Glomerular endothelial cell (primary cell): ENCODE results near the gene CASP10. TPM values are rescaled to one million over a fixed set of nuclear protein-coding genes. Genes with fewer than 3 reads are reported as not detected.
A peak's percentile ranks its signal among the peaks of the same experiment; 100 is the strongest.
"Not testable (repeated sequence)": the region's sequence is repeated elsewhere in the genome, so short reads cannot be mapped to it uniquely, and the experiment has no call there.

Experiments used
- DNase-seq: peaks from one replicate; pipeline ENCODE4 v3.0.0-alpha.2; 2011; ENCODE audit warnings: low read depth, low spot score; ENCODE audit errors: extremely low read depth
- total RNA-seq: library from RNA; depleted of rRNA; stranded (reverse); fragments of >200 nt; gene quantifications from 2 replicates; pipeline ENCODE4 v1.2.3, GENCODE V29; 2015

Gene CASP10, protein sequence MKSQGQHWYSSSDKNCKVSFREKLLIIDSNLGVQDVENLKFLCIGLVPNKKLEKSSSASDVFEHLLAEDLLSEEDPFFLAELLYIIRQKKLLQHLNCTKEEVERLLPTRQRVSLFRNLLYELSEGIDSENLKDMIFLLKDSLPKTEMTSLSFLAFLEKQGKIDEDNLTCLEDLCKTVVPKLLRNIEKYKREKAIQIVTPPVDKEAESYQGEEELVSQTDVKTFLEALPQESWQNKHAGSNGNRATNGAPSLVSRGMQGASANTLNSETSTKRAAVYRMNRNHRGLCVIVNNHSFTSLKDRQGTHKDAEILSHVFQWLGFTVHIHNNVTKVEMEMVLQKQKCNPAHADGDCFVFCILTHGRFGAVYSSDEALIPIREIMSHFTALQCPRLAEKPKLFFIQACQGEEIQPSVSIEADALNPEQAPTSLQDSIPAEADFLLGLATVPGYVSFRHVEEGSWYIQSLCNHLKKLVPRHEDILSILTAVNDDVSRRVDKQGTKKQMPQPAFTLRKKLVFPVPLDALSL
- total RNA-seq, result 32.3 and 42.1 TPM in 2 replicates

DNA sequence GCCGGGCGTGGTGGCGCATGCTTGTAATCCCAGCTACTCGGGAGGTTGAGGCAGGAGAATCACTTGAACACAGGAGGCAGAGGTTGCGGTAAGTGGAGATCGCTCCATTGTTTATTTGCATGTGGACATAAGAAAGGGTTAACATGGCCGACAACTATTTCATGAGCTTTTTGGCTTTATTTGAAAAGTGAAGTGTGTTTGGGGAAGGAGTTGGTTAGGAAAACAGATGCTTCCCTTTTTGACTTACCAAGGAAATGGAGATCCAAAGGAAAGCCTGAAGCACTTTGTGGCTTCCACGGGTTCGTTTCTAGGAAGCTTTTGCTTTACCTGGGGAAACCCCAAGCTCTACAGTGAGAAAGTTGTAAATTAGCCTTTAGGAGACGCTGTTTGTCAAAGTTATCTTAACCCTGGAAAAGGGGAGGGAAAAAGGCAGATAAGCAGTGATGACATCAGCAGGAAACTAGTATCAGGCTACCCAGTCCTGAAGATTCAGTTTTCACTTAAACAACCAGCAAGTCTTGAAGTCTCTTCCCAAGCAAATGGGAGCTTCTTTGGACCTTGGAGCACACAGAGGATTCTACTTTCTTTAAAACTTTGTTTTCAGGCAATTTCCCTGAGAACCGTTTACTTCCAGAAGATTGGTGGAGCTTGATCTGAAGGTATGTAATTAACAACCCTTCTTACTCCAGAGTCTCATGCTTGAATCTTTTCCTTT lies at the start of gene CASP10:
Gene CASP10 (plus strand): TSS at position 492 of the 715 bp plus-strand sequence. CDS start 2,637 bp downstream, outside the sequence.
- DNase-seq, result peak; percentile 88

DNA sequence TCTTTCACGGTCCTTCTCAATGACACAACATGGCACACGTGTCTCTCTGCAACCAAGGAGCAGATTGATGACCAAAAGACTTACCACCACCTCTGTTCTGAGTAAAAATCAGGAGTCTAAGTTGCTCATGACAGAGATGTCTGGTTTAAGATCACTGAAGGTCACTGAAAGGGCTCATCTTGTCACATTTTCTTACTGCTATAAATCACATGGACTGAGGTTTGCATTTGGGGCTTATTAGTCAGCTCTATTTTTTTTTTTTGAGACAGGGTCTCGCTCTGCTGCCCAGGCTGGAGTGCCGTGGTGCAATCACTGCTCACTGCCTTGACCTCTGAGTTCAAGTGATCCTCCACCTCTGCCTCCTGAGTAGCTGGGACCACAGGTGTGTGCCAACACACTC lies 47.6 kb upstream of the CASP10 start:
- no peak for DNase-seq

DNA sequence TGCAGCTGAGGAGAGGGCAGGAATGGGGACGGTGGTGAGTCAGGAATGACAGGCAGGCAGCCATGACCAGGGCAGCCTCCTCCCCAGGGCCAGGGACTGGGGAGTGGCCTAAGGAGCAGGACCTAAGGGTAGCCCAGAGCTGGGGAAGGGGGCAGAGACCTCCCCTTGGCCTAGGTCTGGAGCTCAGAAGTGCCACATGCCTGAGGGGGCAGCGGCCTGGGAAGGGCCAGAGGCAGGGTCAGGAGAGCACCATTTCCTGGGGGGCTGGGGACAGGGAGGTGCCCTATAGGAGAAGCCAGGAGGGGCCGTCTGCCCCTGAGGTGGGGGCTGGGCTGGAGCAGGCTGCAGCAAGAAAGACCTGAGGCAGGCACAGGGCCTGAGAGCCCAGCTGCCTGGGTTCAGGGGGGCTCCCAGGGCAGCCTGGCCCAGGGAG lies 46.0 kb upstream of the CASP10 start:
- no peak for DNase-seq

DNA sequence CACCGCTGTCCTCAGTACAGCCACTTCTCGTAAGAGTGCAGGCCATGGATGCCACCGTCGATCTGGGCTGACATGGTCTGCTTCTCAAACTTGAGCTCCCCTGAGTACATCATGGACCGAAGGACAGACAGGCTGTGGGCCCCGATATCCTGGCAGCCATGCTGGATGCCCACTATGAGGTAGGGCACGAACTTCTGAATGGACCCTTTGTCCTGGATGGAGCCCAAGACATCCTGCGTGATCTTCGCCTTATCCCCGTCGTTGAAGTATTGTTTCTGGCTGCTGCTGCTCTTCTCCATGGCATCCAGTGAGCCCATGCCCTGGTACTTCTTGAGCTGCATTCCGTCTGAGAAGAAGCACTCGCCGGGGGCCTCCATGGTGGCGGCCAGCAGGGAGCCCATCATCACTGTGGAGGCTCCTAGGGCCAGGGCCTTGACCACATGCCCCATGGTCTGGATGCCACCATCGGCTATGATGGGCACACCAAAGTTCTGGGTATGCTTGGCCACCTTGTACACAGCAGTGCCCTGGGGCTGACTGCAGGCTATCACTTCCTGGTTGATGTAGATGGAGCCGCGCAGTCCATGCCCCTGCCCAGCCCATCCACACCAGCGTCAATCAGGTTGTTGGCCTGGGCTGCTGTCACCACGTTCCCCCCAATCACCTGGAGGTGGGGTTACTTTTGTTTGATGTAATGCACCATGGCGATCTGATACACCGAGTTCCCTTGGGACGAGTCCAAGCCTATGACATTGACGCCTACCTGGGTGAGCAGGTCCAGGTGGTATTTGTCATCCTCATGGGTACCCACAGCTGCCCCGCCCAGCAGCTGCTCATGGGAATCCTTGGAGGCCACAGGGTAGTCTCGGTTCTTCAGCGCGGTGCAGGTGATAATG lies 45.2 kb upstream of the CASP10 start:
- no peak for DNase-seq

DNA sequence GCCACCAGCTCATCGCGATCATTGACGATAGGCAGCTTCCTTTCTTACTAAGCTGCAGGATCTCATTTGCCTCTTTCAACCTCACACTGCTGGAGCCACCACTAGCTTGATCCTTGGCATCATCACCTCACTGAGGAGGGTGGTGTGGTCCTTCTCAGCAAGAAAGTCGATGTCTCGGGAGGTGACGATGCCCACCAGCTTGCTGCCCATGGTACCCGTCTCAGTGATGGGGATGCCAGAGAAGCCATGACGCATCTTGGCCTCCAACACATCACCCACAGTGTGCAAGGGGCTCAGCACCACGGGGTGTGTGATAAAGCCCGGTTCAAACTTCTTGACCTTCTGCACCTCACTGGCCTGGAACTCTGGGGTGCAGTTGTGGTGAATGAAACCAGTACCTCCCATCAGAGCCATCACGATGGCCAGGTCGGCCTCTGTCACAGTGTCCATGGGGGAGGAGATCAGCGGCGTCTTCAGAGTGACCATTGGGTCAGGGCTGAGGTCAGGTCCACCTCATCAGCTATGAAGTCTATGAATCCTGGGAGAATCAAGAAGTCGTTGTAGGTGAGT lies 44.5 kb upstream of the CASP10 start:
- DNase-seq, result no peak

DNA sequence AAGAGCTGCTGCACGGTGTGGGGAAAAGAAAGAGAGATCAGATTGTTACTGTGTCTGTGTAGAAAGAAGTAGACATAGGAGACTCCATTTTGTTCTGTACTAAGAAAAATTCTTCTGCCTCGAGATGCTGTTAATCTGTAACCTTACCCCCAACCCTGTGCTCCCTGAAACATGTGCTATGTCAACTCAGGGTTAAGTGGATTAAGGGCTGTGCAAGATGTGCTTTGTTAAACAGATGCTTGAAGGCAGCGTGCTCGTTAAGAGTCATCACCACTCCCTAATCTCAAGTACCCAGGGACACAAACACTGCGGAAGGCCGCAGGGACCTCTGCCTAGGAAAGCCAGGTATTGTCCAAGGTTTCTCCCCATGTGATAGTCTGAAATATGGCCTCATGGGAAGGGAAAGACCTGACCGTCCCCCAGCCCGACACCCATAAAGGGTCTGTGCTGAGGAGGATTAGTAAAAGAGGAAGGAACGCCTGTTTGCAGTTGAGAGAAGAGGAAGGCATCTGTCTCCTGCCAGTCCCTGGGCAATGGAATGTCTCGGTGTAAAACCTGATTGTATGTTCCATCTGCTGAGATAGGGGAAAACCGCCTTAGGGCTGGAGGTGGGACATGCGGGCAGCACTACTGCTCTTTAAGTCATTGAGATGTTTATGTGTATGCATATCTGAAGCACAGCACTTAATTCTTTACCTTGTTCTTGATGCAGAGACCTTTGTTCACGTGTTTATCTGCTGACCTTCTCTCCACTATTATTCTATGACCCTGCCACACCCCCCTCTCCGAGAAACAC lies 43.8 kb upstream of the CASP10 start:
- DNase-seq, result not testable (repeated sequence)

DNA sequence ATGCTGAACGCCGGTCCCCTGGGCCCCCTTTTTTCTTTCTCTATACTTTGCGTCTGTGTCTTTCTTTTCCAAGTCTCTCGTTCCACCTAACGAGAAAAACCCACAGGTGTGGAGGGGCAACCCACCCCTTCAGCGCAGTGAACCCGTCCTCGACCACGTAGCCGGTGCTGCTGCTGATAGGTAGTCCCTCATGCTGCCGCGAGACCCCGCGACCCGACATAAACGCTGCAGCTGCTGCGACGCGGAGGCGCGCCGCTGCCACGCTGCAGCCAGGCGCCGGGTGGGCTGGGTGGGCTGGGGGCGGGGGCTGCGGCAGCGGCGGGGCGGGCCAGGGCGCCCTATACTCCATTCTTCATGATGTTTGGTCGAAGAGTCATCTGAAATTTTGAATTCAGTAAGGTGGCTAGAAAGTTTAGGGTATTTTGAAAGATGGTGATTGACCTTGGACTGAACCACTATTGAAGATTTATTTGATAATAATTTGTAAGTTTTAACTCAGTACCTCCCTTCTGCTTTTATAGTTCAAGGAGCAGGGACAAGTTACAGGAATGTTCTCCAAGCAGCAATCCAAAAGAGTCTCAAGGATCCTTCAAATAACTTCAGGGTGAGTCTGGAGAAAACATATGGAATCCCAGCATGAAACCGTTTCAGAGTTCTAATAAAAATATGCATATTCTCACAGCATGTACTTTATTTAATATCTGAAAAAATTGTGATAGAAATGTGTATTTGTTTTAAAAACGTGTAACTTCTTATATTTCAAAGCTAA lies 42.9 kb upstream of the CASP10 start:
- DNase-seq, result no peak

DNA sequence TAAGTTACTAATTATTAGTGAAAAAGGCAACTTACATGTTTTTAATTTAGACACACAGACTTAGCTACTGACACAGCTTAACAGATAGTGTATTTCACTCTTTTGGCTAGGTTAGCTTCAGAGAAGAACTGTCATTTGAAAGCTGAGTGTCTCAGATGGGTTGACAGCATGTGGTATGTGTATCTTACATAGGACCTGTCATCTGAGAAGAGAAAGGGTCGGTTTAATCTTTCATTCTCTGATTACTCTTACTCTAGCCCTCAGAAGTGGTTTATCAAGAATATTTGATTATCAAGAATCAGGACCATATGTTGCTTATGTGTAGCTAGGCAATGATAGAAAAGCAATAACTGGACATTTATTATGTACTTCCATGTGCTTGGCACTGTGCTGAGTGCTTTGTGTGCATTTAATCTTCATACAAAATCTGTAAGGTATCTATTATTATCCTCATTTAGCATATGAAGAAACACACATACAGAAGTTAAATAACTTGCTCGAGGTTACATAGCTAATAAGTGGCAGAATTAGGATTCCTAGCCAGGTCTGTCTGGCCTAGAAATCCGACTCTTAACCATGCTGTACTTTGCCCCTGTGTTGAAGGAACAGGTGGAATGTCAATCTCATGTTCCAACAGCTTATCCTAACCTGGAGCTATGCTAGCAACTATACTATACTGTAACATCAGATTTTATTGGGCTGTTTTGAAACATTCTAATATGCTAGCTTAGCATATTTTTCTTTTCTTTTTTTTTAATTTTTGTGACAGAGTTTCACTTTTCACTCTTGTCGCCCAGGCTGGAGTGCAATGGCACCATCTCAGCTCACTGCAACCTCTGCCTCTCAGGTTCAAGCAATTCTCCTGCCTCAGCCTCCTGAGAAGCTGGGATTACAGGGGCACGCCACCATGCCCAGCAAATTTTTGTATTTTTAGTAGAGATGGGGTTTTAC lies 38.6 kb upstream of the CASP10 start:
- no peak for DNase-seq

DNA sequence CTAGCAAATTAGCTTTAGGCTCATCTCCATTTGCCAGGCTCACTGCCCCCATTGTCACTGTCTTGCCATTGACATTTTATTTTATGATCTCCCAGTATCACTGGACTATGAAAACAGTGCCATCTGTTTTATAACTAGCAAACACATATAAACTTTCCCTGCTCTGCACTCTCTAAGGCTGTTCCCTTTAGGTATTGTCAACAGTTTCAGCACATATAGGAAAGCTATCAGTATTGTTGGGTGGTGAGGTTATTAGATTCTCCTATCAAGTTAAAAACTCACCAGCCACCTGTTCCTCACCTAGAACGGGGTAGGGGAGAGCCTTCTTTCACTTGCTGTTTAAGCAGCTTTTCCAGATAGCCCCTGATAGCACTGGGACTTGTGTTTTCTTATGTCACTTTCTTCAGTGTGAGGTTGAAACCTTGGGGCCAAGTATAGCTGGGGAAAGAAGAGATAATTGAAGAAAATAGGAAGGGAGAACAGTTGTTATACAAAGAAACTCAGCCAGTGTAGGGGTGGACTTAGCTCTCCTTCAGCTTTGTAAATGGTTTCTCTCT lies 34.4 kb upstream of the CASP10 start:
- DNase-seq, result no peak

DNA sequence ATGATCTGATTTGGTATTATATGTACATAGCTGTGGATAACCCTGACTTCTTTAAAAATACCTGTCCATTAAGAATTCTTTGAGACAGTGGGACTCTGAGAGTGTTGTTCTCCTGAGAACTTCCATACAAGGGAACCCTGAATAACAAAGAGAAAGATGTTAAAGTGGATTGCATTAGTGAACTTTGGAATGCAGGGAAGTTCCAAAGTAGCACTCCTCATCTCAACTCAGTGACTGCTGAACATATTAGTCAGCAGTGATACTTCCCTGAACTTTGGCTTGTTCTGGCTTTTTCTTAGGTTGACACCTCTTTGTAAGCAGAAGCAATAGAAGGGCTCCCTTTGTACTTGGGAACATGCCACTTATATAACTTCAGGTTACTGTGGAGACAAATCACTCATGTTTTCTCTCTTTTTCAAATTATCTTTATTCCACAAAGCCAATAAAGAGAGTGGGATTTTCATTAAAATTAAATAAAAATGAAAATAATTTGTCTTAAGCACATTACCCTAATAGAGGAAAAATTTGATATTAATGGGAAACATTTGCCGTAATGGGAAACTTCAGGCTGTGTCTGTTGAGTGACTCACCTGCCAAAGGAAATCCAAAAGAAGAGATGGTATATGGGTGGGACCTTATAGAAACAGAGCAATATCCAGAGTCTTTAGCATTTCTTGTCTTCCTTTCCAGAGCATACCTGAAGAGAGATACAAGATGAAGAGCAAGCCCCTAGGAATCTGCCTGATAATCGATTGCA lies 33.7 kb upstream of the CASP10 start:
- DNase-seq, result no peak

DNA sequence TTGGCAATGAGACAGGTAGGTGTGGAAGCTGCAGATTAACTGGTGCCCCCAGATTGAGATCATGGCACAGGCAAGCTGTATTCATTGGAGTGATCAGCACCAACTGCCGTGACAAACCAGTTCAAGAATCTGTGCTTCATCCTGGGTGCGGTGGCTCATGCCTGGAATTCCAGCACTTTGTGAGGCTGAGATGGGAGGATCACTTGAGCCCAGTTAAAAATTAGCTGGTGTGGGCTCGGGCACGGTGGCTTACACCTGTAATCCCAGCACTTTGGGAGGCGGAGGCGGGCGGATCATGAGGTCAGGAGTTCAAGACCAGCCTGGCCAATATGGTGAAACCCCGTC lies 33.1 kb upstream of the CASP10 start:
- DNase-seq, result not testable (repeated sequence)

DNA sequence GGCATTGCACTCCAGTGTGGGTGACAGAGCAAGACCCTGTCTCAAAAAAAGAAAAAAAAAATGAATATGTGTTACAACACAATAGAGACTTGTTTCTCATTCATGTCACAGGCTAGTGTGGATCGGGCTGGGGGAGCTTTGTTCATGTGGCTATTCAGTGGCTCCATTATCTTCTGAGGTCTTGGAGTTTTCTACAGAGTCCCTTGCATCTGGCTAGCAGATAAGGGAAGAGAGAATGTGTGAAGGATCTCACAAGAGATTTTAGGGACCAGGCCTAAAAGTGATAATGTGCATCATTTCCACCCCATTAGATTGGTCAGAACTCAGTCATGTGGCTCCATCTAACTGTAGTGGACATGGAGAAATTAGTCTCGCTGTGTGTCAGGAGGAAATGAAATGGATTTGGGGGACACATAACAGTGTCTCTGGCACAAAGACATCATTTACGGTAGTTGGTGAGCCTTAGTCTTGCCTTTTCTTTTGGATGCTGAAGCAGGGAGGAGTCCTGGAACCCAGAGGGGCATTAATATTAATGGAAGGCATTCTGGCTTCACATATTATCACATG lies 32.4 kb upstream of the CASP10 start:
- no peak for DNase-seq

DNA sequence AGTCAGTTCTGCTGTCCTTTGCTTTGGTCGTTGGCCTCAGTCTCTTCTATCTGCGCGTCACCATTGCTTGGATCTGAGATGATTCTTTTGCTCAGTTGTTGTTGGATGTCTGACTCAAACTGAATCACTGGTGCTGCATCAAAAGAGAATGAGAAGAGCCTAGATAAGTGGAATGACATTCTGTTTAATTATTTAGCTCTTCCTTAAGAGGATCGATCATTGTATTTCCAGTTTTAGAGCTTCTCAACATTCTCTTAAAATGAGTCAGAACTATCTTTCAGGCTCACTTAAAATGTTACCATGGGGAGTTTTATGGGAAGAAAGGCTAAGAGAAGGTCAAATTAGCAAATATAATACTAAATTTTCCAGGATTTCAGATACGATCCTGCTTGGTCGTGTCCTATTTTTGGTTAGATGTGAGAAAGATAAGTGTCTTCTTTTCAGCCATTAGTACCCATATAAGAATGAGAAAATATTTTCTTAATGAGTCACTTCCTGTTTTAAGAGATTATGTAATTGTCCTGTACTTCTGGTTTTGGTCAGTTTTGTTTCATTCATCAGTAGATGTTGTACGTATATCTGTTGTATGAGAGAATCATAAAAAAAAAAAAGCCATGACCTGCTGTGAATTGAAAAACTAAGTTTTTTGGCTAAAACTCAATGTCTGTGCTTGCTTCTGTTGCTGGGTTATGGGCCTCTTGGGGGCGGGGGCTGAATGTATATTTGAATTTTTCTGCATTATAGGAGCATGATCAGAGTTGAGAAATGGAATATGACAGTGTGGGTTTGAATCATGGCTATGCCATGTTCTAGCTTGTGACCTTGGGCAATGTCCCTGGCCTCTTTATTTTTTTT lies 31.6 kb upstream of the CASP10 start:
- no peak for DNase-seq

DNA sequence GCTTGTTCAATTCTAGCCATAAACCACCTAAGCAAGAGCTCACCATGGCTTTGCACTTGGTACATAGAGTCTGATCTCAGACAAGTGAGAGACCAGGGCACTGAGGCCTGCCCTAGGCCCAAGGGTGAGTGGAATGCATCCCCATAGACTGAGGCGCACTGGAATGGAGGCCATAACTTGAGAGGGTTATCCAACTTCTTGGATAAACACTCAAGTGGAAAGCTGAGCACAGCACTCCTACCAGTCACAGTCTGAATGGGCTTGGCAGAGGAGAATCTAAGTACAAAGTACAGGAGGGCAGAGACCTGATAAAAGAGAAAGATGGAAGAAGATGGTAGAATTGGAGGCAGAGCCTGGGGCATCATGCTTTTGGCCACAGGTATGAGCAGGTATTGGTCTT lies 30.4 kb upstream of the CASP10 start:
- DNase-seq, result no peak

DNA sequence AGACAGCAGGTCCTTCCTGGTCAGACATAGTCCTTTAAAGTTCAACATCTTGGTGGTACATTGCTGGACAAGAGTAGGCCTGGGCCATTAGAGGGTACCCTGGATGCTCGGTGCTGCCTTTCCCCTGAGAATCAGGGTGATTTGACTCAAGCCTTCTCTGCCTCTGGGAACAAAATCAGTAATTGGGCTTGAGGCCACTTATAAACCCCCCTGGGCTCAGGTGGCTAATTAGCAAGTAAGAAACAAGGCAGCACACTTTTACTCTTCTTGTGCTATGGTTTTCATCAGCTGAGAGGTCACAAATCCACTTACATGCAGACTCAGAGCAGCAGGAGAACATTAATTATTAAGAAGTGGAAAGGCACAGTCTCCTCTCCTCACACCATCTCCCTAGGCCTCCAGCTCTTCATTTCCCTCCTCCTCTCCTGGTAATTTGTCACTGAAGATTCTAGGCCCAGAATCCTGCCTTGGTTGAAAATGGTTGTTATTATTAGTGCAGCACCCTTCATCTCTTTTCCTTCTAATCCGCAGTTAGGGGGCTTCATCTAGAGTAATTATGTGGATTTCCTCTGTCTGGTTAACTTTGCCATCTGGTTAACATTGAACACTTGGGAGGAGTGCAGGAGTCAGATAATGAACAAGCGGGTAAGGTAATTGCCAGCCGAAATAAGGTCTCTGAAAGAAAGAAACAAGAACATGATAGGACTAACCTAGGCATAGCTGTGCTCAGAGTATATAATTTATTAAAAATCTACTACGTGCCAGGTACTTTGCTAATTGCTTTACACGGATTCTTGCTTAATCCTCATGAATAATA lies 29.7 kb upstream of the CASP10 start:
- DNase-seq, result no peak
